Brain microvascular endothelial cell (primary cell): ENCODE measurements around the gene PPP2R2C.

Source experiments
- DNase-seq: peaks from one replicate; pipeline ENCODE4 v3.0.0-alpha.2; 2020
- H3K27ac ChIP-seq: fragments of 250-450 bp; sonication (Bioruptor Pico); 2 replicates; pipeline ENCODE4 v1.5.1; 2020; ENCODE audit warnings: mild to moderate bottlenecking, moderate library complexity
- H3K27me3 ChIP-seq: fragments of 250-450 bp; sonication (Bioruptor Pico); replicated peaks from 2 replicates; pipeline ENCODE4 v1.5.1; 2020; ENCODE audit warnings: mild to moderate bottlenecking
- H3K36me3 ChIP-seq: fragments of 250-450 bp; sonication (Bioruptor Pico); replicated peaks from 2 replicates; pipeline ENCODE4 v1.5.1; 2020; ENCODE audit warnings: mild to moderate bottlenecking
- H3K4me3 ChIP-seq: 2 replicates; pipeline ENCODE4 v1.5.1; 2011; ENCODE audit warnings: low read depth, mild to moderate bottlenecking, control low read depth, low read length, moderate library complexity
- CTCF ChIP-seq: IDR thresholded peaks from 2 replicates; pipeline ENCODE4 v1.5.1; 2011; ENCODE audit warnings: low read depth, mild to moderate bottlenecking, moderate library complexity, low read length, control low read depth, inconsistent platforms; ENCODE audit errors: missing control alignments
- in situ Hi-C: cut with HindIII; loops from 2 replicates; pipeline ENCODE4 v1.10.0; 2017; ENCODE audit warnings: low sequenced_read_pairs, low pct_ligation_motif_present

The PPP2R2C gene

DNA sequence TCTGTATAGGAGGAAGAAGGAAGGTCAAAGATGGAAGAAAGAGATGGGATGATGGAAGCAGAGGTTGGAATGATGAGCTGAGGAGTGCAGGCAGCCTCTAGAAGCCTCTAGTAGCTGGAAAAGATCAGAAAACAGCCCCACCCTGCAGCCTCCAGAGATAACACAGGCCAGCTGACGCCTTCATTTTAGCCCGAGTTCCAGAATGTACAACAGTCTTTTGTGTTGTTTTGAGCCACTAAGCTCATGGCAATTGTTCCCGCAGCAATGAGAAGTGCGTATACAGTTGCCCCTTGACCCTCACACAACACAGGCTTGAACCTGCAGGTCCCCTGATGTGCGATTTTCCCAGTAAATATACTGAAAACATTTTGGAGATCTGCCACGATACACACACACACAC, 130.7 kb downstream of the PPP2R2C start:
- H3K27ac ChIP-seq, result no peak overlapping the region
- no peak for TF ChIP-seq CTCF
- H3K4me3 ChIP-seq, result no peak overlapping the region
- H3K36me3 ChIP-seq, result no peaks in the 10 kb centered on the region
- in situ Hi-C loops, result no loop called here
- DNase-seq, result no peak
- peaks cover 5% of the 10 kb centered on the region for H3K27me3 ChIP-seq

GRCh38 chr4:6340446-6341015, 131.9 kb downstream of the PPP2R2C start:
- Histone ChIP-seq H3K27ac (no peak overlapping the region), H3K36me3 (no peaks in the 10 kb centered on the region), H3K27me3 (peaks cover 5% of the 10 kb centered on the region), H3K4me3 (no peak overlapping the region)
- no peak for TF ChIP-seq CTCF
- in situ Hi-C loops, result no loop called here
- no peak for DNase-seq

GRCh38 chr4:6339818-6340445, 132.5 kb downstream of the PPP2R2C start:
- TF ChIP-seq CTCF, result no peak
- in situ Hi-C loops, result no loop called here

GRCh38 chr4:6338951-6339817, 133.2 kb downstream of the PPP2R2C start:
- Histone ChIP-seq H3K36me3 (no peaks in the 10 kb centered on the region), H3K4me3 (no peak overlapping the region), H3K27me3 (peaks cover 5% of the 10 kb centered on the region), H3K27ac (no peak overlapping the region)
- in situ Hi-C loops, result no loop called here
- no peak for TF ChIP-seq CTCF
- no peak for DNase-seq

More at GRCh38 chr4:6339818-6340445, 132.5 kb downstream of the PPP2R2C start:
- Histone ChIP-seq H3K36me3 (no peaks in the 10 kb centered on the region), H3K27me3 (peaks cover 5% of the 10 kb centered on the region), H3K4me3 (no peak overlapping the region), H3K27ac (no peak overlapping the region)
- no peak for DNase-seq

DNA sequence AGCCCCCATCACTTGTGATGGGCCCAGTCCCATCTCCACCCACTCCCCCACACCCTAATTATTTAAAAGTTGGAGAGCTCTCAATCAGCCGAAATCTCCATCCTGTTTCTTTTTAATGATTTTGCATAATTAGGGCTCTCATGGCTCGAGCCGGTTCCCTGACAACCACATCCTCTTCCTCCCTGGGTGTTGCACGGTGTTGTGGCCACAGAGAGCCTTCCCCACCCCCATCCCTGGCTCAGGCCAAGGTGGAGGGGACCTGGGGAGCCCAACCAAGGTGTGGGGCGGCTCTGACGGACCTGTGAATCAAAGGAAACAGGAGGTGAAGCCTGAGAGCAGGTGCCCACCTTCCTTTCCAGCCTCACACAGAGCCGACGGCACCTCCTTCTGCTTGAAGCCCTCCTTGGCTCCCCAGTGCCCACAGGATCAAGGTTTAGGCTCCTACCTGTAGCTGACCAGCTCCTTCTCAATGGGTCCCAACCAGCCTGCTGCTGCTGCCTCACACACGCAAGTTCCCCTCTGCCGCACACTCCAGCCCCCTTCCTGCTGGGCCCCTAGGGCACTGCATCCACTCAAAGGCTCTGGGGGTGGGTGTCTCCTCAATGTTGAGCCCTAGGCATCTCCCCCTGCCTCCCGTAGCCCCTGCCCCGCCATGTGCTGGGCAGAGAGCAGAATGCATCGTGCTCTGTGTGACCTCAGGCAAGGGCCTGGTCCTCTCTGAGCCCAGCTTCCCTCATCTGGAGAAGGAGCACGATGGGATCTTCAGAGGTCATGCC, 134.1 kb downstream of the PPP2R2C start:
- H3K27ac ChIP-seq, result no peak overlapping the region
- no peak for TF ChIP-seq CTCF
- no peaks in the 10 kb centered on the region for H3K36me3 ChIP-seq
- H3K4me3 ChIP-seq, result no peak overlapping the region
- in situ Hi-C loops, result no loop called here
- H3K27me3 ChIP-seq, result peaks cover 5% of the 10 kb centered on the region
- DNase-seq, result no peak
